Neural progenitor cell (in vitro differentiated cells): ENCODE data around the gene LRRC51. TPM values are rescaled to one million over a fixed set of nuclear protein-coding genes. Genes with fewer than 3 reads are reported as not detected.

Experiments used
- DNase-seq: peaks from one replicate; pipeline ENCODE4 v3.0.0-alpha.2; 2016; ENCODE audit warnings: low spot score
- H2AFZ ChIP-seq: fragments of 200-600 bp; sonication (generic); replicated peaks from 2 replicates; pipeline ENCODE4 v1.6.1; 2016; ENCODE audit warnings: antibody characterized with exemption
- H3F3A ChIP-seq: fragments of 200-600 bp; sonication (generic); 2 replicates; pipeline ENCODE4 v1.6.1; 2016; ENCODE audit warnings: antibody characterized with exemption, low read depth
- H3K27ac ChIP-seq: fragments of 200-600 bp; sonication (generic); 2 replicates; pipeline ENCODE4 v1.5.1; 2016; ENCODE audit warnings: mild to moderate bottlenecking
- H3K27me3 ChIP-seq: fragments of 200-600 bp; sonication (generic); 2 replicates; pipeline ENCODE4 v1.6.1; 2016; ENCODE audit warnings: mild to moderate bottlenecking, moderate library complexity
- H3K36me3 ChIP-seq: fragments of 200-600 bp; sonication (generic); 2 replicates; pipeline ENCODE4 v1.5.1; 2016
- H3K4me1 ChIP-seq: fragments of 200-600 bp; sonication (generic); 2 replicates; pipeline ENCODE4 v1.6.1; 2016; ENCODE audit warnings: mixed run types
- H3K4me2 ChIP-seq: fragments of 200-600 bp; sonication (generic); 2 replicates; pipeline ENCODE4 v1.6.1; 2016
- H3K4me3 ChIP-seq: fragments of 200-600 bp; sonication (generic); 2 replicates; pipeline ENCODE4 v1.5.1; 2016
- H3K79me2 ChIP-seq: fragments of 200-600 bp; sonication (generic); 2 replicates; pipeline ENCODE4 v1.6.1; 2016; ENCODE audit warnings: low read depth
- H3K9ac ChIP-seq: fragments of 200-600 bp; sonication (generic); 2 replicates; pipeline ENCODE4 v1.6.1; 2016
- H3K9me3 ChIP-seq: fragments of 200-600 bp; sonication (generic); 2 replicates; pipeline ENCODE4 v1.5.1; 2016; ENCODE audit warnings: low read depth
- H4K20me1 ChIP-seq: fragments of 200-600 bp; sonication (generic); 2 replicates; pipeline ENCODE4 v1.6.1; 2016; ENCODE audit warnings: low read depth
- H3K27ac Mint-ChIP-seq: 3 replicates; pipeline ENCODE4 v1.8.0; 2021; ENCODE audit warnings: mixed read lengths
- H3K27me3 Mint-ChIP-seq: 2 replicates; pipeline ENCODE4 v1.8.0; 2022; ENCODE audit warnings: low read depth, mild to moderate bottlenecking, inconsistent platforms, moderate library complexity, mixed read lengths; ENCODE audit not compliant: insufficient read depth
- H3K36me3 Mint-ChIP-seq: 3 replicates; pipeline ENCODE4 v1.8.0; 2021; ENCODE audit warnings: mixed read lengths
- H3K4me1 Mint-ChIP-seq: 3 replicates; pipeline ENCODE4 v1.8.0; 2021; ENCODE audit warnings: mixed read lengths
- H3K4me3 Mint-ChIP-seq: 3 replicates; pipeline ENCODE4 v1.8.0; 2021; ENCODE audit warnings: mild to moderate bottlenecking, moderate library complexity, mixed read lengths
- H3K9me3 Mint-ChIP-seq: 3 replicates; pipeline ENCODE4 v1.8.0; 2020; ENCODE audit warnings: mixed read lengths
- EZH2 ChIP-seq: fragments of 200-600 bp; sonication (generic); IDR thresholded peaks from 2 replicates; pipeline ENCODE4 v1.6.1; 2017; ENCODE audit warnings: antibody characterized with exemption, mild to moderate bottlenecking, moderate library complexity
- EZH2phosphoT487 ChIP-seq: fragments of 200-600 bp; sonication (generic); IDR thresholded peaks from 2 replicates; pipeline ENCODE4 v1.6.1; 2017; ENCODE audit warnings: antibody characterized with exemption
- total RNA-seq: library from RNA; depleted of rRNA; stranded (reverse); fragments of >200 nt; gene quantifications from 2 replicates; pipeline ENCODE4 v1.2.3, GENCODE V29; 2015; ENCODE audit warnings: low replicate concordance
- TF ChIP-seq, protein P1 (sequence below): fragments of 200-600 bp; sonication (generic); IDR thresholded peaks from 2 replicates; pipeline ENCODE4 v1.5.1; 2017; ENCODE audit warnings: antibody characterized with exemption, mild to moderate bottlenecking

LRRC51 gene
- total RNA-seq, 1 donor from 2014 or later = 10.5 TPM

DNA sequence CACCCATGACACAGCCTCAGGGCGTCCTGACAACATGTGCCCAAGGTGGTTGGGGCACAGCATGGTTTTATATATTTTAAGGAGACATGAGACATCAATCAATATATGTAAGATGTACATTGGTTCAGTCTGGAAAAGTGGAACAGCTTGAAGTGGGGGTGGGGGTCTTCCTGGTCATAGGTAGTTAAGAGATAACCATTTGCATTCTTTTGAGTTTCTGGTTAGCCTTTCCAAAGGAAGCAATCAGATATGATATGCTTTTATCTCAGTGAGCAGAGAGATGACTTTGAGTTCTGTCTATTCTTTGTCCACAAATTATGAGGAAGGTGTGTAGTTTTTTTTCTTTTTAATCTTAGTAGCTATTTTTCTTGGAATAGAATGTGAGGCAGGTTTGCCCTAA is 42.0 kb downstream of the LRRC51 start:
- Histone ChIP-seq H3K79me2 (no peaks in the 10 kb centered on the region), H3K27me3 (peaks cover 2% of the 10 kb centered on the region), H3K9ac (no peak overlapping the region), H3F3A (no peaks in the 10 kb centered on the region), H2AFZ (no peak overlapping the region), H3K27ac (no peak overlapping the region), H3K4me3 (no peak overlapping the region), H4K20me1 (no peaks in the 10 kb centered on the region), H3K4me1 (no peaks in the 10 kb centered on the region), H3K9me3 (peaks cover 6% of the 10 kb centered on the region), H3K36me3 (no peaks in the 10 kb centered on the region), H3K4me2 (no peak overlapping the region)
- Mint-ChIP-seq H3K4me3 (no peak overlapping the region), H3K27ac (no peak overlapping the region), H3K4me1 (no peaks in the 10 kb centered on the region), H3K27me3 (peaks cover 4% of the 10 kb centered on the region), H3K36me3 (no peaks in the 10 kb centered on the region), H3K9me3 (no peaks in the 10 kb centered on the region)
- DNase-seq = no peak
- TF ChIP-seq EZH2 (no peak), EZH2phosphoT487 (no peak)
- TF ChIP-seq, protein P1, sequence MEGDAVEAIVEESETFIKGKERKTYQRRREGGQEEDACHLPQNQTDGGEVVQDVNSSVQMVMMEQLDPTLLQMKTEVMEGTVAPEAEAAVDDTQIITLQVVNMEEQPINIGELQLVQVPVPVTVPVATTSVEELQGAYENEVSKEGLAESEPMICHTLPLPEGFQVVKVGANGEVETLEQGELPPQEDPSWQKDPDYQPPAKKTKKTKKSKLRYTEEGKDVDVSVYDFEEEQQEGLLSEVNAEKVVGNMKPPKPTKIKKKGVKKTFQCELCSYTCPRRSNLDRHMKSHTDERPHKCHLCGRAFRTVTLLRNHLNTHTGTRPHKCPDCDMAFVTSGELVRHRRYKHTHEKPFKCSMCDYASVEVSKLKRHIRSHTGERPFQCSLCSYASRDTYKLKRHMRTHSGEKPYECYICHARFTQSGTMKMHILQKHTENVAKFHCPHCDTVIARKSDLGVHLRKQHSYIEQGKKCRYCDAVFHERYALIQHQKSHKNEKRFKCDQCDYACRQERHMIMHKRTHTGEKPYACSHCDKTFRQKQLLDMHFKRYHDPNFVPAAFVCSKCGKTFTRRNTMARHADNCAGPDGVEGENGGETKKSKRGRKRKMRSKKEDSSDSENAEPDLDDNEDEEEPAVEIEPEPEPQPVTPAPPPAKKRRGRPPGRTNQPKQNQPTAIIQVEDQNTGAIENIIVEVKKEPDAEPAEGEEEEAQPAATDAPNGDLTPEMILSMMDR = no peak

DNA sequence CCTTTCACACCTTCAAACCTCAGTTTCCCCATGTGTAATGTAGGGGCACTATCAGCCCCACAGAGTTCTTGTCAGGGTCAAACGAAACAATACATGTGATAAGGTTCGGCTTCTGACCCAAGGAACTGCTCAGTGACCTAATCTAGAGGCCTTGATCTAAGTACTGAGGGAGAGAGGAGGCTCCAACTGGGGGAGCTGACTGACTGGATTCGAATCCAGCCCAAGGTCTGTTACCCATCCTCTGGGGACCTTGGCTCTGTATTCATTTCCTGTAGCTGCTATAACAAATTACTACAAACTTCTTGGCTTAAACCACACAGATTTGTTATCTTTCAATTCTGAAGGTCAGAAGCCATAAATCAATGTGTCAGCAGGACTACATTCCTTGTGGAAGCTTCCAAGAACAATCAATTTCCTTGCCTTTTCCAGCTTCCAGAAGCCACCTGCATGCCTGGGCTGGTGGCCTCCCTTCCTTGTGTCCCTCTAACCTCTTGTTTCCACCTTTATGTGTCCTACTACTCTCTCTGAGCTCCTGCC is 42.5 kb downstream of the LRRC51 start:
- Histone ChIP-seq H3F3A (no peaks in the 10 kb centered on the region), H3K27ac (no peak overlapping the region), H3K9me3 (peaks cover 9% of the 10 kb centered on the region), H3K4me3 (no peak overlapping the region), H3K27me3 (no peaks in the 10 kb centered on the region), H3K36me3 (no peaks in the 10 kb centered on the region), H4K20me1 (no peaks in the 10 kb centered on the region), H2AFZ (no peak overlapping the region), H3K79me2 (no peaks in the 10 kb centered on the region), H3K4me1 (no peaks in the 10 kb centered on the region), H3K4me2 (no peak overlapping the region), H3K9ac (no peak overlapping the region)
- no peak for DNase-seq
- Mint-ChIP-seq H3K4me1 (no peaks in the 10 kb centered on the region), H3K4me3 (no peak overlapping the region), H3K27me3 (peaks cover 6% of the 10 kb centered on the region), H3K9me3 (peaks cover 4% of the 10 kb centered on the region), H3K27ac (no peak overlapping the region), H3K36me3 (no peaks in the 10 kb centered on the region)
- TF ChIP-seq EZH2 (no peak), EZH2phosphoT487 (no peak)
- TF ChIP-seq, protein P1 = no peak

DNA sequence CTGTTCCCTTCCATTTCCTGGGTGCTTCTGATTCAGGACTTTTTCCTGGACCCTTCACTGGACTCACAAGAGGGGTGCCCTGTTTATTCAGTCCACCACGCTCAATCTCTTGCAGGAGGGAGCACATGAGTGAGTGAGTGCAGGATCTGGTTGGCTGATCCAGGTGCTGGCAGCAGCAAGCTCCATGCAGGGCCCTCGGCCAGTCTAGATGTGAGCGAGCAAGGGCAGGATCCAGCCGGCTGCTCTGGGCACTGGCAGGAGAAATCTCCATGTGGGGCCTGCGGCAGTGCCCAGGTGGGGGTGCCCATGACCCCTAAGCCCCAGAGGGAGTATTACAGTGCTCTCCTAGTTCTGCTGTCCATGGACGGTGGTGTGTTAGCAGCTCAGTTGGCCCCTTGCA is 43.4 kb downstream of the LRRC51 start:
- Histone ChIP-seq H3K79me2 (no peaks in the 10 kb centered on the region), H3K4me3 (no peak overlapping the region), H3K9me3 (peaks cover 11% of the 10 kb centered on the region), H3K4me1 (no peaks in the 10 kb centered on the region), H4K20me1 (no peaks in the 10 kb centered on the region), H2AFZ (no peak overlapping the region), H3K4me2 (no peak overlapping the region), H3K36me3 (no peaks in the 10 kb centered on the region), H3K9ac (no peak overlapping the region), H3K27ac (no peak overlapping the region), H3F3A (no peaks in the 10 kb centered on the region), H3K27me3 (no peaks in the 10 kb centered on the region)
- Mint-ChIP-seq H3K9me3 (peaks cover 13% of the 10 kb centered on the region), H3K4me1 (no peaks in the 10 kb centered on the region), H3K4me3 (no peak overlapping the region), H3K27ac (no peak overlapping the region), H3K27me3 (peaks cover 8% of the 10 kb centered on the region), H3K36me3 (peaks cover 3% of the 10 kb centered on the region)
- no peak for DNase-seq
- TF ChIP-seq EZH2 (no peak), EZH2phosphoT487 (no peak)
- TF ChIP-seq, protein P1 = no peak
